ENCODE results near the gene PRKD1. TPM values are rescaled to one million over a fixed set of nuclear protein-coding genes. Genes with fewer than 3 reads are reported as not detected.
A peak's percentile ranks its signal among the peaks of the same experiment; 100 is the strongest.

Gene PRKD1
- total RNA-seq, 1 donor from 2014 or later = 14.9 TPM

DNA sequence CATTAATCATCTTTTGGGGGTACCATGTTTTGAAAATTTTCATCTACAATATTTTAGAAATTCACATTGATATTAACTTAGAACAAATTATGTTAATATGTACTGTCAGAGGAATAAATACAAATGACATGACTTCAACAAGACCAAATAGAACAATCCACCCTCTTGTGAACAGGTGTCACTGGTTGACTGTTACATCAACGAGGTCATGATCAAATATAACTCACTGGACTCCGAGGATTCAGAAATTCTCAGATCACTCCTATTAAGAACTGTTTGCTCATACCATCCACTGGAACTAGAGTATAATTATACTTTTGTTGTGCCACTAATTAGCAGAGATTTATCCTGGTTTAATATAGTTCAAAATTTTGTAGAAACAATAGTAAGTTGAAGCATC lies 318.8 kb downstream of the PRKD1 start:
- H3K27ac ChIP-seq = no peak overlapping the region
- DNase-seq (no peak), ATAC-seq (no peak)
- intact Hi-C loops (cut with DNase I) = no loop called here
- no peak overlapping the region for H3K4me3 ChIP-seq
- no peaks in the 10 kb centered on the region for H3K4me1 ChIP-seq
- TF ChIP-seq CTCF (IDR thresholded peaks at IDR 0.05) = no peak
- no peaks in the 10 kb centered on the region for H3K27me3 ChIP-seq (ENCODE audit: low read depth)
- H3K36me3 ChIP-seq = no peaks in the 10 kb centered on the region
- no peaks in the 10 kb centered on the region for H3K9me3 ChIP-seq

GRCh38 chr14:29607169-29607568 lies 320.5 kb downstream of the PRKD1 start:
- ATAC-seq (no peak), DNase-seq (no peak)
- no peak for TF ChIP-seq CTCF (IDR thresholded peaks at IDR 0.05)
- H3K27me3 ChIP-seq (ENCODE audit: low read depth) = no peaks in the 10 kb centered on the region
- no peaks in the 10 kb centered on the region for H3K36me3 ChIP-seq
- H3K27ac ChIP-seq = no peak overlapping the region
- no peaks in the 10 kb centered on the region for H3K4me1 ChIP-seq
- H3K4me3 ChIP-seq = no peak overlapping the region
- no peaks in the 10 kb centered on the region for H3K9me3 ChIP-seq
- intact Hi-C loops (cut with DNase I) = no loop called here

DNA sequence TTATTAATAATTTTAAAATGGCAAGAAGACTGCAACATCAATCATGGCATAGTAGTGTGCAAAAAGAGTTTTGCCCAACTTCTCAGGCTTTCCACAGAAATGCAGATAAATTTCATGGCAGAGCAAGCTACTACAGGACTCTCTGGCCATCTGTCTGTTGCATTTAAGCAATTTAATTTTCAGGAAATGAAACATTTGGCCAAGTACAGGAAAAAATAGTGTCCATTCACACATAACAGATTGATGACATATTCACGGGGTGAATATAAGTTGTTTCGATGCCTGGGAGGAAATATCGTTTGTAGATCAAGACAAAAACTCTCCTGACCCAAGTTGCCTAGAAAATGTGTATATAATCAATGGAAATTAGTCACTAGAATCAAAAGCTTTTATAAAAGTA lies 324.0 kb downstream of the PRKD1 start:
- H3K27me3 ChIP-seq (ENCODE audit: low read depth) = no peaks in the 10 kb centered on the region
- ATAC-seq (no peak), DNase-seq (no peak)
- H3K27ac ChIP-seq = no peak overlapping the region
- H3K4me3 ChIP-seq = no peak overlapping the region
- no peak for TF ChIP-seq CTCF (IDR thresholded peaks at IDR 0.05)
- intact Hi-C loops (cut with DNase I) = no loop called here
- no peaks in the 10 kb centered on the region for H3K4me1 ChIP-seq
- no peaks in the 10 kb centered on the region for H3K9me3 ChIP-seq
- H3K36me3 ChIP-seq = no peaks in the 10 kb centered on the region

- H3K27ac ChIP-seq = no peak overlapping the region
- no peaks in the 10 kb centered on the region for H3K36me3 ChIP-seq
- no peaks in the 10 kb centered on the region for H3K4me1 ChIP-seq
- no peak overlapping the region for H3K4me3 ChIP-seq
- H3K9me3 ChIP-seq = no peaks in the 10 kb centered on the region
- DNase-seq (no peak), ATAC-seq (no peak)
- intact Hi-C loops (cut with DNase I) = no loop called here
- no peak for TF ChIP-seq CTCF (IDR thresholded peaks at IDR 0.05)
- no peaks in the 10 kb centered on the region for H3K27me3 ChIP-seq (ENCODE audit: low read depth)
Observed at GRCh38 chr14:29601616-29602015, 326.0 kb downstream of the PRKD1 start.

DNA sequence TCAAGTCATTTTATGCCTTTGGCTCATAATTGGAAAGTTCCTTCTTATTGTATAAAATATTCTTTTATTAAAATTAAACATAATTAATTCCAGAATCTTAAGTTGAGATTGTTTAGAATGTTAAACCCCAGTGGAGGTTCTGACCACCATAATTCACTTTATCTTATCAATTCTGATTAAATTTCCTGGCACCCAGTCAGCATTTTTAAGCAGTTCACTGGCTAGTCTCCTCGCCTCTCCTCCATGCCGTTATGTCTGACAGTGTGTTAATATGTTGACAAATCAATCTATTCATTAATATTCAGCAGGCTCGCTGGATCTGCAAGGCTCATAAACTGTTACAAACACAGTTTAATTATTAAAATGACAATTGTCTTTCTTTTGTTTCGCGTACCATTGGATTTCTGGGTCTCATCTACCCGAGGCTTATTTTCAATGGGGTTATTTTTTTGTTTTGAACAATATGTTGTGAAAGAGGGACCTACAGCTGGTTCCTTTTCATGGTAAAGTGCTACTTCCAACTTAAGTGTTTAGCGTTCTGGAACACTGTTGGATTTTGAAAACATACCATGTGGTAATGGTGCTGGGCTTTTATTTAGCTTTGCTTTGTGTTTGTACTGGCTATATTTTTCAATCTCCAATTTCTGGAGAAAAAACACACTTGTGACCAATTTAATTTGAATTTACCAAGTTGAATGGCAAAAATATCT lies 339.7 kb downstream of the PRKD1 start:
- DNase-seq (no peak), ATAC-seq (no peak)
- no peaks in the 10 kb centered on the region for H3K27me3 ChIP-seq (ENCODE audit: low read depth)
- H3K36me3 ChIP-seq = no peaks in the 10 kb centered on the region
- TF ChIP-seq CTCF (IDR thresholded peaks at IDR 0.05) = no peak
- intact Hi-C loops (cut with DNase I) = no loop called here
- H3K27ac ChIP-seq = peak overlapping the region; percentile 20
- no peaks in the 10 kb centered on the region for H3K9me3 ChIP-seq
- H3K4me3 ChIP-seq = no peak overlapping the region
- peaks cover 5% of the 10 kb centered on the region for H3K4me1 ChIP-seq
